Transverse colon (tissue), 4 donors: ENCODE results near the gene MRM2.

Source experiments
- EP300 ChIP-seq: sonication (generic); formaldehyde crosslinking; IDR thresholded peaks from one replicate; pipeline ENCODE4 v1.6.1; 2017; ENCODE audit warnings: antibody characterized with exemption, low read depth
- POLR2A ChIP-seq: fragments of 450-650 bp; IDR thresholded peaks from one replicate; pipeline ENCODE4 v1.6.1; 2016; ENCODE audit warnings: antibody characterized with exemption, mild to moderate bottlenecking, moderate library complexity
- POLR2AphosphoS5 ChIP-seq, 3 donors: sonication (generic); formaldehyde crosslinking; IDR thresholded peaks; one replicate each; pipeline ENCODE4 v1.6.1; 2016; ENCODE audit warnings: antibody characterized with exemption in 3 of 3
- TF ChIP-seq, protein P1 (sequence below), 5 experiments: fragments of 200-600 bp in 3 of 5; fragments of 450-650 bp in 2 of 5; sonication (generic) in 3 of 5; IDR thresholded peaks; 1 replicate in 2 of 5; 2 replicates in 3 of 5; pipeline ENCODE4 v1.5.1; 2016 to 2017; ENCODE audit warnings: antibody characterized with exemption in 5 of 5, inconsistent platforms in 3 of 5, mild to moderate bottlenecking in 2 of 5, moderate library complexity in 1 of 5

- TF ChIP-seq POLR2AphosphoS5 (IDR thresholded peaks at IDR 0.05) (no peak), POLR2A (no peak), EP300 (no peak)
- TF ChIP-seq, protein P1, sequence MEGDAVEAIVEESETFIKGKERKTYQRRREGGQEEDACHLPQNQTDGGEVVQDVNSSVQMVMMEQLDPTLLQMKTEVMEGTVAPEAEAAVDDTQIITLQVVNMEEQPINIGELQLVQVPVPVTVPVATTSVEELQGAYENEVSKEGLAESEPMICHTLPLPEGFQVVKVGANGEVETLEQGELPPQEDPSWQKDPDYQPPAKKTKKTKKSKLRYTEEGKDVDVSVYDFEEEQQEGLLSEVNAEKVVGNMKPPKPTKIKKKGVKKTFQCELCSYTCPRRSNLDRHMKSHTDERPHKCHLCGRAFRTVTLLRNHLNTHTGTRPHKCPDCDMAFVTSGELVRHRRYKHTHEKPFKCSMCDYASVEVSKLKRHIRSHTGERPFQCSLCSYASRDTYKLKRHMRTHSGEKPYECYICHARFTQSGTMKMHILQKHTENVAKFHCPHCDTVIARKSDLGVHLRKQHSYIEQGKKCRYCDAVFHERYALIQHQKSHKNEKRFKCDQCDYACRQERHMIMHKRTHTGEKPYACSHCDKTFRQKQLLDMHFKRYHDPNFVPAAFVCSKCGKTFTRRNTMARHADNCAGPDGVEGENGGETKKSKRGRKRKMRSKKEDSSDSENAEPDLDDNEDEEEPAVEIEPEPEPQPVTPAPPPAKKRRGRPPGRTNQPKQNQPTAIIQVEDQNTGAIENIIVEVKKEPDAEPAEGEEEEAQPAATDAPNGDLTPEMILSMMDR (IDR thresholded peaks at IDR 0.05), result no peak
Observed at GRCh38 chr7:2202361-2202761, 39.6 kb downstream of the MRM2 start.
